K562 (cell line): ENCODE results near the gene PFAS. TPM values are rescaled to one million over a fixed set of nuclear protein-coding genes. Genes with fewer than 3 reads are reported as not detected.

ENCODE experiments used
- BRF1 ChIP-seq: IDR thresholded peaks from 3 replicates; pipeline ENCODE4 v1.6.1; 2011; ENCODE audit warnings: borderline replicate concordance, mild to moderate bottlenecking; ENCODE audit not compliant: insufficient read length; ENCODE audit errors: extremely low read depth
- ESRRA ChIP-seq: fragments of 450-650 bp; IDR thresholded peaks from 2 replicates; pipeline ENCODE4 v1.6.1; 2014; ENCODE audit warnings: low read depth, mild to moderate bottlenecking, moderate library complexity, borderline replicate concordance
- HIVEP1 ChIP-seq: fragments of 250-450 bp; sonication (Bioruptor Pico); IDR thresholded peaks from 2 replicates; pipeline ENCODE4 v1.4.0; 2020; ENCODE audit warnings: mild to moderate bottlenecking
- HMGN3 ChIP-seq: IDR thresholded peaks from 2 replicates; pipeline ENCODE4 v1.6.1; 2011; ENCODE audit warnings: borderline replicate concordance, low read depth, mild to moderate bottlenecking, mixed read lengths, low read length; ENCODE audit not compliant: insufficient read length; ENCODE audit errors: extremely low read depth
- IRF2 ChIP-seq: sonication (generic); formaldehyde crosslinking; IDR thresholded peaks from 2 replicates; pipeline ENCODE4 v1.8.1; 2022; ENCODE audit warnings: mild to moderate bottlenecking, missing genetic modification reagents
- JUNB ChIP-seq: fragments of 450-650 bp; formaldehyde crosslinking; conservative IDR thresholded peaks from 2 replicates; pipeline ENCODE4 v1.4.0; 2020; ENCODE audit warnings: mild to moderate bottlenecking
- JUND ChIP-seq, 2 experiments: IDR thresholded peaks; 2 replicates in 1 of 2; 3 replicates in 1 of 2; pipeline ENCODE4 v1.6.1; 2011; ENCODE audit warnings: borderline replicate concordance in 2 of 2, low read depth in 2 of 2, low read length in 2 of 2, improper control_type of control experiment in 1 of 2, missing biosample characterization in 1 of 2, missing genetic modification characterization in 1 of 2, missing genetic modification reagents in 1 of 2
- KLF13 ChIP-seq: fragments of 450-650 bp; IDR thresholded peaks from 2 replicates; pipeline ENCODE4 v1.6.1; 2016; ENCODE audit warnings: missing genetic modification characterization, low read depth, mild to moderate bottlenecking, missing compliant biosample characterization, moderate library complexity, borderline replicate concordance
- MAFG ChIP-seq: fragments of 450-650 bp; conservative IDR thresholded peaks from 2 replicates; pipeline ENCODE4 v1.6.1; 2016; ENCODE audit warnings: missing genetic modification characterization, missing compliant biosample characterization
- MECOM ChIP-seq: fragments of 250-450 bp; sonication (Bioruptor Pico); IDR thresholded peaks from 2 replicates; pipeline ENCODE4 v1.8.0; 2022; ENCODE audit warnings: inconsistent platforms
- NCOR1 ChIP-seq: fragments of 450-650 bp; IDR thresholded peaks from 2 replicates; pipeline ENCODE4 v1.6.1; 2016; ENCODE audit warnings: mild to moderate bottlenecking, moderate library complexity
- PHTF2 ChIP-seq: fragments of 250-450 bp; sonication (Bioruptor Pico); IDR thresholded peaks from 2 replicates; pipeline ENCODE4 v1.5.0; 2021; ENCODE audit warnings: mild to moderate bottlenecking
- POLR2H ChIP-seq: IDR thresholded peaks from 2 replicates; pipeline ENCODE4 v1.6.1; 2016; ENCODE audit warnings: missing genetic modification characterization, low read depth, mild to moderate bottlenecking, control low read depth, missing compliant biosample characterization, moderate library complexity
- SP2 ChIP-seq: IDR thresholded peaks from 2 replicates; pipeline ENCODE4 v1.6.1; 2011; ENCODE audit warnings: mild to moderate bottlenecking, low read depth, low read length, moderate library complexity; ENCODE audit not compliant: poor library complexity, severe bottlenecking; ENCODE audit errors: extremely low read depth
- SUPT5H ChIP-seq: fragments of 450-650 bp; IDR thresholded peaks from 2 replicates; pipeline ENCODE4 v1.6.1; 2016
- TCF3 ChIP-seq: sonication (generic); formaldehyde crosslinking; IDR thresholded peaks from 2 replicates; pipeline ENCODE4 v1.4.0; 2020; ENCODE audit warnings: mild to moderate bottlenecking, missing genetic modification reagents
- TSC22D4 ChIP-seq: fragments of 450-650 bp; IDR thresholded peaks from 2 replicates; pipeline ENCODE4 v1.6.1; 2016; ENCODE audit warnings: missing genetic modification characterization, missing biosample characterization, control low read depth
- ZBTB1 ChIP-seq: sonication (generic); formaldehyde crosslinking; IDR thresholded peaks from 2 replicates; pipeline ENCODE4 v1.8.1; 2023; ENCODE audit warnings: missing genetic modification reagents, low read depth, mild to moderate bottlenecking, borderline replicate concordance
- ZNF121 ChIP-seq: sonication (generic); formaldehyde crosslinking; conservative IDR thresholded peaks from 2 replicates; pipeline ENCODE4 v1.8.0; 2022; ENCODE audit warnings: missing genetic modification reagents
- ZNF175 ChIP-seq: fragments of 200-800 bp; sonication (Bioruptor generic); IDR thresholded peaks from 2 replicates; pipeline ENCODE4 v1.6.1; 2016; ENCODE audit warnings: low read depth, mild to moderate bottlenecking, missing genetic modification characterization, missing compliant biosample characterization
- ZNF445 ChIP-seq: fragments of 250-450 bp; sonication (Bioruptor Pico); IDR thresholded peaks from 2 replicates; pipeline ENCODE4 v1.4.0; 2020; ENCODE audit warnings: low read depth, mild to moderate bottlenecking, moderate library complexity
- polyA plus RNA-seq, 8 experiments: library from polyadenylated mRNA; depleted of rRNA in 4 of 8; stranded (reverse) in 5 of 8; unstranded in 3 of 8; fragments of >200 nt; fragmentation: Nextera tagmentation in 2 of 8; fragmentation: Illumina TruSeq in 1 of 8; extraction: Ambion mirVana in 2 of 8; extraction: Trizol in 1 of 8; gene quantifications; 2 replicates each; pipeline versions ENCODE4 v1.2.1 to v1.2.3, GENCODE V29; 2011 to 2014; ENCODE audit warnings: inconsistent platforms in 1 of 8, missing spikeins in 1 of 8
- total RNA-seq, 7 experiments: library from RNA; depleted of rRNA in 6 of 7; stranded (reverse); fragments of >200 nt in 6 of 7; fragmentation: Illumina TruSeq in 2 of 7; extraction: Trizol in 2 of 7; gene quantifications; 2 replicates each; pipeline versions ENCODE4 v1.2.1 to v1.2.3, GENCODE V29; 2011 to 2021; ENCODE audit warnings: low replicate concordance in 1 of 7
- TF ChIP-seq, protein P1 (sequence below): sonication (generic); formaldehyde crosslinking; IDR thresholded peaks from 2 replicates; pipeline ENCODE4 v1.8.0; 2022; ENCODE audit warnings: mild to moderate bottlenecking, missing genetic modification reagents
- TF ChIP-seq, protein P2 (sequence below): fragments of 250-450 bp; sonication (Bioruptor Pico); IDR thresholded peaks from 2 replicates; pipeline ENCODE4 v1.5.0; 2021

Gene PFAS
- total and polyA plus RNA-seq, 9 of the 15 experiments (the other 6 are each of a cell fraction or from before 2014, with no cell fraction given) = 11.6 to 131 (median 43.9) TPM

DNA sequence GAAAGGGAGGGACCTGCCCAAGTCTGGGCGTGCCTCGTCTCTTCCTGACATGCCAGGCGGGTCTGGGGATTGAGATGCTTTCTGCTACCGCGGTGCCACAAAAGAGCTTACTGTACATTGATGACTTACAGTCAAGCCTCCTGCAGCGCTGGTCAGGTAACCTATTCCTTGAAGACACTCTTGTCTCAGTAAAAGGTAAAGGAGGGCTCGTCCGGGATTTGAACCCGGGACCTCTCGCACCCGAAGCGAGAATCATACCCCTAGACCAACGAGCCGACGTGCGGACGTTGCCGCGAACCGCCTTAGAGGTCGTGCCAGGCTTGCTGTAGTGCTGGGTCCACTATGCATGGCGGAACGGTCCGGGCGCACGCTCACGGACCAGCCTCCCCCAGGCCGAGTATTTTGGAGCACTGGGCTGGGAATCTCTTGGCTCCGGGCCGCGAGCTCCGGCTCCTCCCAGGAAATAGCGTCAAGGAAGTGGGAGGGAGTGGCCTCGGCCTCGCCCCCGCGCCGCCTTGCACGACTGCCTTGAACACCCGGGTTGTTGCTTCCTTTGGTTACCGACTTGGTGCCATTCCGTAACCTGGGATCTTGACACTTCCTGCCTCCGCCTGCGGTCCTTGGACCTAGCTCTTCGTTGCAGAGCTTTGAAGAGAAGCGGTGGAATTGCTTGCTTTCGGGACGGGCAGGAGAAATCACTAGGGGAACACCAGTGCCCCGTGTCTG lies 26.3 kb upstream of the PFAS start (continued):
- TF ChIP-seq SP2 (no peak), BRF1 (peak; percentile 65), TSC22D4 (tag) (no peak), NCOR1 (no peak), HMGN3 (no peak), ZNF121 (no peak), IRF2 (CRISPR knock-in tag) (no peak), JUND (IDR thresholded peaks at IDR 0.05; ENCODE audit: borderline replicate concordance, low read depth, low read length) (no peak), JUND (tag; IDR thresholded peaks at IDR 0.05; ENCODE audit: borderline replicate concordance, low read depth, low read length) (no peak), ESRRA (no peak; the same call in 1 of the 2 replicates), ZNF445 (CRISPR knock-in tag) (no peak), POLR2H (peak; percentile 99), ZNF175 (no peak), ZBTB1 (CRISPR knock-in tag) (no peak), HIVEP1 (CRISPR knock-in tag) (no peak), PHTF2 (CRISPR knock-in tag) (no peak), MECOM (CRISPR knock-in tag) (peak; percentile 30; the same call in 1 of the 2 replicates), SUPT5H (peak; percentile 65), MAFG (tag) (no peak), TCF3 (CRISPR knock-in tag) (no peak), JUNB (CRISPR knock-in tag) (no peak), KLF13 (tag) (no peak)
- TF ChIP-seq, protein P1, sequence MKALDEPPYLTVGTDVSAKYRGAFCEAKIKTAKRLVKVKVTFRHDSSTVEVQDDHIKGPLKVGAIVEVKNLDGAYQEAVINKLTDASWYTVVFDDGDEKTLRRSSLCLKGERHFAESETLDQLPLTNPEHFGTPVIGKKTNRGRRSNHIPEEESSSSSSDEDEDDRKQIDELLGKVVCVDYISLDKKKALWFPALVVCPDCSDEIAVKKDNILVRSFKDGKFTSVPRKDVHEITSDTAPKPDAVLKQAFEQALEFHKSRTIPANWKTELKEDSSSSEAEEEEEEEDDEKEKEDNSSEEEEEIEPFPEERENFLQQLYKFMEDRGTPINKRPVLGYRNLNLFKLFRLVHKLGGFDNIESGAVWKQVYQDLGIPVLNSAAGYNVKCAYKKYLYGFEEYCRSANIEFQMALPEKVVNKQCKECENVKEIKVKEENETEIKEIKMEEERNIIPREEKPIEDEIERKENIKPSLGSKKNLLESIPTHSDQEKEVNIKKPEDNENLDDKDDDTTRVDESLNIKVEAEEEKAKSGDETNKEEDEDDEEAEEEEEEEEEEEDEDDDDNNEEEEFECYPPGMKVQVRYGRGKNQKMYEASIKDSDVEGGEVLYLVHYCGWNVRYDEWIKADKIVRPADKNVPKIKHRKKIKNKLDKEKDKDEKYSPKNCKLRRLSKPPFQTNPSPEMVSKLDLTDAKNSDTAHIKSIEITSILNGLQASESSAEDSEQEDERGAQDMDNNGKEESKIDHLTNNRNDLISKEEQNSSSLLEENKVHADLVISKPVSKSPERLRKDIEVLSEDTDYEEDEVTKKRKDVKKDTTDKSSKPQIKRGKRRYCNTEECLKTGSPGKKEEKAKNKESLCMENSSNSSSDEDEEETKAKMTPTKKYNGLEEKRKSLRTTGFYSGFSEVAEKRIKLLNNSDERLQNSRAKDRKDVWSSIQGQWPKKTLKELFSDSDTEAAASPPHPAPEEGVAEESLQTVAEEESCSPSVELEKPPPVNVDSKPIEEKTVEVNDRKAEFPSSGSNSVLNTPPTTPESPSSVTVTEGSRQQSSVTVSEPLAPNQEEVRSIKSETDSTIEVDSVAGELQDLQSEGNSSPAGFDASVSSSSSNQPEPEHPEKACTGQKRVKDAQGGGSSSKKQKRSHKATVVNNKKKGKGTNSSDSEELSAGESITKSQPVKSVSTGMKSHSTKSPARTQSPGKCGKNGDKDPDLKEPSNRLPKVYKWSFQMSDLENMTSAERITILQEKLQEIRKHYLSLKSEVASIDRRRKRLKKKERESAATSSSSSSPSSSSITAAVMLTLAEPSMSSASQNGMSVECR (CRISPR knock-in tag) = peak; percentile 75
- TF ChIP-seq, protein P2, sequence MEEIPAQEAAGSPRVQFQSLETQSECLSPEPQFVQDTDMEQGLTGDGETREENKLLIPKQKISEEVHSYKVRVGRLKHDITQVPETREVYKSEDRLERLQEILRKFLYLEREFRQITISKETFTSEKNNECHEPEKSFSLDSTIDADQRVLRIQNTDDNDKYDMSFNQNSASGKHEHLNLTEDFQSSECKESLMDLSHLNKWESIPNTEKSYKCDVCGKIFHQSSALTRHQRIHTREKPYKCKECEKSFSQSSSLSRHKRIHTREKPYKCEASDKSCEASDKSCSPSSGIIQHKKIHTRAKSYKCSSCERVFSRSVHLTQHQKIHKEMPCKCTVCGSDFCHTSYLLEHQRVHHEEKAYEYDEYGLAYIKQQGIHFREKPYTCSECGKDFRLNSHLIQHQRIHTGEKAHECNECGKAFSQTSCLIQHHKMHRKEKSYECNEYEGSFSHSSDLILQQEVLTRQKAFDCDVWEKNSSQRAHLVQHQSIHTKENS (CRISPR knock-in tag) = no peak
